PFSK-1 (cell line): Measurements from ENCODE around the gene RSAD1.

Experiments used
- FOXP2 ChIP-seq: optimal IDR thresholded peaks from 2 replicates; pipeline ENCODE3; 2011; ENCODE audit warnings: borderline replicate concordance, control low read depth, inconsistent platforms; ENCODE audit not compliant: insufficient read depth; ENCODE audit errors: extremely low read length, extremely low read depth
- POLR2AphosphoS5 ChIP-seq: IDR thresholded peaks from 2 replicates; pipeline ENCODE4 v1.6.1; 2012; ENCODE audit warnings: low read depth, mild to moderate bottlenecking, control low read depth, low read length, moderate library complexity
- SIN3A ChIP-seq: IDR thresholded peaks from 2 replicates; pipeline ENCODE4 v1.6.1; 2012; ENCODE audit warnings: mild to moderate bottlenecking, low read length, moderate library complexity, borderline replicate concordance; ENCODE audit not compliant: insufficient read depth
- TAF1 ChIP-seq: IDR thresholded peaks from 2 replicates; pipeline ENCODE4 v1.6.1; 2012; ENCODE audit warnings: low read length, control low read depth, borderline replicate concordance; ENCODE audit not compliant: insufficient read depth
- TF ChIP-seq, protein P1 (sequence below), 2 experiments: IDR thresholded peaks; 2 replicates each; pipeline versions ENCODE4 v1.6.1 to v1.8.0; 2011 to 2012; ENCODE audit warnings: low read depth in 2 of 2, low read length in 2 of 2, control low read depth in 1 of 2, inconsistent platforms in 1 of 2, mild to moderate bottlenecking in 1 of 2, moderate library complexity in 1 of 2; ENCODE audit not compliant: insufficient read depth in 1 of 2

Gene RSAD1

DNA sequence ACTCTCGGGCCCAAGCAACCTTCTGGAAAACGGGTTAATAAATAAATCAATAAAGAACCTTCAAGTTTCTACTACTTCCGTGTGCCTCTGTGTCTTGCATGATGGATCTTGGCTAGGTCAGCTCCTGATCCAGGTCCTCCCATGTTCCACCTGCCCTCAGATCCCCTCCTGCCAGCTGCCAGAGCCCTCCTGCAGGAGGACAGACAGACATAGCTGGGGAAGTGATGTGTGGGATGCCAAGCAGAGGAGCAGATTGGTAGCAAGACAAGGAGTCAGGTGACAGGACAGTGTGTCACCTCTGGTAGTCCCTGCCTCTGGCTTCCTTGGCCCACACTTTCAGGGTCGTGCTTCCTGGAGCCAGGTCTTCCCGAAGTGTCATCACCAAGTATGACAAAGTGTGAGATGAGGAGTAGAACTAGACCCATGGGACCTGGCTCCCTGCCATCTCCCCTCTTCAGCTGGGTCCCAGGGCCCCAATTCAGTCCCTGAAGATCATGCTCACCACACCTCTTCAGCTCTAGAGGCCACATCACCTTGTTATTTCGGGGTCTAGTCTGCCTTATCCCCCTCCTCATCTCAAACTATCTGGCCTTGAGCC is 52.9 kb downstream of the RSAD1 start:
- TF ChIP-seq, protein P1, sequence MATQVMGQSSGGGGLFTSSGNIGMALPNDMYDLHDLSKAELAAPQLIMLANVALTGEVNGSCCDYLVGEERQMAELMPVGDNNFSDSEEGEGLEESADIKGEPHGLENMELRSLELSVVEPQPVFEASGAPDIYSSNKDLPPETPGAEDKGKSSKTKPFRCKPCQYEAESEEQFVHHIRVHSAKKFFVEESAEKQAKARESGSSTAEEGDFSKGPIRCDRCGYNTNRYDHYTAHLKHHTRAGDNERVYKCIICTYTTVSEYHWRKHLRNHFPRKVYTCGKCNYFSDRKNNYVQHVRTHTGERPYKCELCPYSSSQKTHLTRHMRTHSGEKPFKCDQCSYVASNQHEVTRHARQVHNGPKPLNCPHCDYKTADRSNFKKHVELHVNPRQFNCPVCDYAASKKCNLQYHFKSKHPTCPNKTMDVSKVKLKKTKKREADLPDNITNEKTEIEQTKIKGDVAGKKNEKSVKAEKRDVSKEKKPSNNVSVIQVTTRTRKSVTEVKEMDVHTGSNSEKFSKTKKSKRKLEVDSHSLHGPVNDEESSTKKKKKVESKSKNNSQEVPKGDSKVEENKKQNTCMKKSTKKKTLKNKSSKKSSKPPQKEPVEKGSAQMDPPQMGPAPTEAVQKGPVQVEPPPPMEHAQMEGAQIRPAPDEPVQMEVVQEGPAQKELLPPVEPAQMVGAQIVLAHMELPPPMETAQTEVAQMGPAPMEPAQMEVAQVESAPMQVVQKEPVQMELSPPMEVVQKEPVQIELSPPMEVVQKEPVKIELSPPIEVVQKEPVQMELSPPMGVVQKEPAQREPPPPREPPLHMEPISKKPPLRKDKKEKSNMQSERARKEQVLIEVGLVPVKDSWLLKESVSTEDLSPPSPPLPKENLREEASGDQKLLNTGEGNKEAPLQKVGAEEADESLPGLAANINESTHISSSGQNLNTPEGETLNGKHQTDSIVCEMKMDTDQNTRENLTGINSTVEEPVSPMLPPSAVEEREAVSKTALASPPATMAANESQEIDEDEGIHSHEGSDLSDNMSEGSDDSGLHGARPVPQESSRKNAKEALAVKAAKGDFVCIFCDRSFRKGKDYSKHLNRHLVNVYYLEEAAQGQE (IDR thresholded peaks at IDR 0.05; ENCODE audit: insufficient read depth in 1 of 2, low read depth in 2 of 2, low read length in 2 of 2): no peak
- TF ChIP-seq FOXP2: no peak
- no peak for TF ChIP-seq TAF1
- TF ChIP-seq SIN3A: no peak
- TF ChIP-seq POLR2AphosphoS5: no peak

DNA sequence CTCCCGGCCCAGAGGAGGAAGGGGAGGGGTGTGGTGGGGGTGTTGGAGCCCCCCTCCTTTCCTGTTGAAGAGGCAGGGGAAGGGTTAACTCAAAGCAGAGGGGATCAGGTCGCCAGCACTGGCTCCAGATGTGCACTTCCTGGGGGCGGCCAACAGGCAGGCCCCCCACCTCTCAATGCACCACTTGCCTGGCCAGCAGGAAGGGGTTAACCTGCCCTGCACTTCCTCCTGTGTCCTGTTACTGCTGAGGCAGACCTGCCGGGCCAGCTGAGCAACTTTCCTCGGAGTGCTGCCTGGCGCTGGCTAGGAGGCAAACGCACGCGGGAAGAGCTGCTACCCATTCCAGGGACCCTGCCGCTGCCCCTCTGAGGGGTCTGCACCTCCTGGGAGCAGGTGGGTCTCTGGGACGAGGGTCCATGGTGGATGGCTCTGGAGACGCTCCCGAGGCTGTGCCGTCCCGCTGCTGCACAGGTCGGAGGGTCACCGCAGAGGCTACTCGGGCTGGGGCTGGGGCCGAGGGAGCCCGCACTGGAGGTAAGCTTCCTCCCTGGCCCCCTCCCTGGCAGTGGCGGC is 53.9 kb downstream of the RSAD1 start, which contains the start of gene EPN3:
TSS of gene EPN3 (plus strand) at position 284 of the 573 bp plus-strand sequence. CDS start 3,822 bp downstream, outside the sequence.
- TF ChIP-seq POLR2AphosphoS5 (no peak), FOXP2 (peak; percentile 41)

DNA sequence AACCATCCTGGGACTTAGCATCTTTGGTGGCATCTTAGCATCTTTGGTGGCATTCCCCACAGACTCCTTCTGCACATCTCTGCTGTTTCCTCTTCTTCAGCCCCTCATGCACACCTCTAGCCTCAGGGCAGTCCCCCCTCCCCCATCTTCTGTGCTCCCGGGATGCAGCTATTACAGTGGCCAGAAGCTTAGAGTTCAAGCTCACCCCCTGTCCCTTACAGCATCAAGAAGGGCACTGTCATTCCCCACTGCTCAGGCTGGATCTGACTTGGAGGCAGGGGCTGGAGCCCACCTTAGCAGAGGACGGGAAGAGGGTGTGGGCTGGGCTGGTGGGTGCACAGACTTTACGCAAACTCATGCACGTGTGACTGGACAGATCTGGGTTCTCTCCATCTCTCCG is 54.5 kb downstream of the RSAD1 start:
- TF ChIP-seq FOXP2 (no peak), SIN3A (no peak), POLR2AphosphoS5 (no peak), TAF1 (no peak)
- TF ChIP-seq, protein P1 (IDR thresholded peaks at IDR 0.05; ENCODE audit: insufficient read depth in 1 of 2, low read depth in 2 of 2, low read length in 2 of 2): no peak

DNA sequence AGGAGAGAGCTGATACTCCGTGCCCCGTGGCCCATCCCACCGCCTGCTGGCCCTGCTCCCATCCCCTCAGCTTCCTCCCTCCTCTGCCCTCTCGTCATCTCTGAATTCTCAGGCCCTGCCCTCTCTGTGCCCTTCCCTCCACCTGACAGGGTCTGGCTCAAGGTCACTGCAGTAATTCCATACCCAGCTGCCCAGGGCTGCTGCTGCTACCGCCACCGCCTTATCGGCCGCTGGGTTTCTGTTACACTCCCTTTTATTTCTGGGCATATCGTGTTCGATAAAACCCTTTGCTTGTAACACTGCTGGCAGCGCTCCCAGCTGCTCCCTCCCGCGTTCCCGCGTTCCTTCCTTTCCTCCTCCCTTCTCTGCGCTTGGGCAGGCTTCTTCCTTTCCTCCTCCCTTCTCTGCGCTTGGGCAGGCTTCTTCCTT is 55.1 kb downstream of the RSAD1 start:
- TF ChIP-seq FOXP2 (no peak), POLR2AphosphoS5 (no peak), SIN3A (no peak), TAF1 (no peak)
- TF ChIP-seq, protein P1 (IDR thresholded peaks at IDR 0.05; ENCODE audit: insufficient read depth in 1 of 2, low read depth in 2 of 2, low read length in 2 of 2): no peak

DNA sequence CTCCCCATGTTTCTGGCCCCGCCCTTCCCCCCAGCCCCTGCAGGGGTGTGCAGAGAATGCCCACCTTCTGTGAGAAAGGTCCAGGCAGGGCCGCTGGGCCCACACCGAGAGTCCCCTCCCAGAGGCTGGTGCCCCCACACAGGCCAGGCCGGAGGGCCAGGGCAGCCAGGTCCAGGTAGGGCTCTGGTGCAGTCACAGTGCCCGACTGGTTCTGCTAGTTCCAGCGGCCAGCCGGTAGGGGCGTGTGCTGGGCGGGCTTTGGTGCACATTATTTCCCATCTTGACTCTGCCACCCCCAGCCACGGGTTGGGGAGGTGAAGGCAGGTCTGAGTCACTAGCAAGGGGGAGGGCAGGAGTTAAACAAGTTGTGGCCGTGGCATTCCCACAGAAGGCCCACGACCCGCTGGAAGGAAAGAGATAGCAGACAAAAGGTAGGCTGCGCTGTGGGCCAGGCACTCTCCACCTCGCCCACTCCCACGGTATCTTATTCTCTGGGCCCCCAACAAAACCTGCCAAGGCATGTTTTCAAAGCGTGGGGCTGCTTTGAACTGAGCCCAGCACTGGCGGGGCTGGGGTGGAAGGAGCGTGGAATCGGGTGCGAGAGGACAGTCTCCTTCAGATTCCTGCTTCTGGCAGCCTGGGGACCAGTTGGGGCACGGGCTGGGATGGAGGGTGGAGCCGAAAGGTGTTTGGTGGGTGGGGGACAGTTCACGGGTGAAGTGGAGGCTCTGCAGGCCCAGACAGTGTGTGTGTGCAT is 55.7 kb downstream of the RSAD1 start:
- TF ChIP-seq SIN3A: no peak
- TF ChIP-seq TAF1: no peak
- no peak for TF ChIP-seq POLR2AphosphoS5
- TF ChIP-seq, protein P1 (IDR thresholded peaks at IDR 0.05; ENCODE audit: insufficient read depth in 1 of 2, low read depth in 2 of 2, low read length in 2 of 2): no peak
- no peak for TF ChIP-seq FOXP2
